ENCODE measurements around the gene THBS3. TPM values are rescaled to one million over a fixed set of nuclear protein-coding genes. Genes with fewer than 3 reads are reported as not detected.
"Not testable (repeated sequence)": the region's sequence is repeated elsewhere in the genome, so short reads cannot be mapped to it uniquely, and the experiment has no call there.

THBS3 gene
- total RNA-seq, 1 donor from 2014 or later: 18.2 TPM

DNA sequence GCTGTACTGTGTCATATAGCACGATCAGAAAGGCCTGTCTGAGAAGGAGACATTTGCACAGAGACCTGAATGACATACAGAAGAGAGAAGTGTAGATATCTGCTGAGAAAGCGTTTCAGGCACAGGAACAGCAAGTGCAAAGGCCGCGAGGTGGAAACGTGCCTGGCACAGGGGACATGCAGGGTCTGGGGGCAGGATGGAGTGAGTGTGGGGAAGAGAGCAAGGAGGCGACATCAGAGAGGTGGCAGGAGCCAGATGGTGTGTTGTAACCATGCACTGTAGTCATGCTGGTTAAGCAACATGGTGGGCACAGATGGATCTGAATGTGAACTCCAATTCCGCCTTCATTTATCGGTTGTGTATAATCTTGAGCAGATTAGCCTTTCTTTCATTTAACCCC is 47.6 kb downstream of the THBS3 start:
- DNase-seq (ENCODE audit: extremely low read depth, low read depth, low spot score): no peak

DNA sequence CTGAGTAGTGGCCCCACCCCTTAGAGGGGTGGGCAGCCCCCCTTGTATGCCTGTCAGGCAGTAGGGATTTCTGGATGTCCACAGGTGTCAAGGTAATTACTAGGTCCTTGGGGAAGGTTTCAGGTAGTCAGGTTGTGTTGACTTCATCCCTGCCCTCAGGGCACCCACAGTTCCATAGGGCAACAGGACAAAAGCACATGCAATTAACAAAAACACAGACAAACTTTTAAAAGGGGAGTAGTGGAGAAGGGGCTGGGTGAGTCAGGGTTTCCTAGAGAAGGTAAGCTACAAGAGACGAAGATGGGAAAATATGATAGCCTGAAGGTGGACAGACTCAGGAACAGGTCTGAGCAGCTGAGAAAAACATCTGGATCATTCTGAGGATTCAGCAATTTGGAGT is 48.7 kb downstream of the THBS3 start:
- no peak for DNase-seq (ENCODE audit: extremely low read depth, low read depth, low spot score)

DNA sequence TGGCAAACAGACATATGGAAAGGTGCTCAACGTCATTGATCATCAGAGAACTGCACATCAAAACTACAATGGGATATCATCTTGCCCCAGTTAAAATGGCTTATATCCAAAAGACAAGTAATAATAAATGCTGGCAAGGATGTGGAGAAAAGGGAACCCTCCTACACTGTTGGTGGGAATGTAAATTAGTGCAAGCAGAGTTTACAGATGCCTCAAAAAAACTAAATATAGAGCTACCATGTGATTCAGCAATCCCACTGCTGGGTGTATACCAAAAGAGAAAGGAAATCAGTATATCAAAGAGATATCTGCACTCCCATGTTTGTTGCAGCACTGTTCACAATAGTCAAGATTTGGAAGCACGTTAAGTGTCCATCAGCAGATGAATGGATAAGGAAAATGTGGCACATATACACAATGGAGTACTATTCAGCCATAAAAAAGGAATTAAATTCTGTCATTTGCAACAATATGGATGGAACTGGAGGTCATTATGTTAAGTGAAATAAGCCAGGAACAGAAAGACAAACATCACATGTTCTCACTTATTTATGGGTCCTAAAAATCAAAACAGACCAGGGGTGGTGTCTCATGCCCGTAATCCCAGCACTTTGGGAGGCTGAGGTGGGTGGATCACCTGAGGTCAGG is 51.6 kb downstream of the THBS3 start:
- DNase-seq (ENCODE audit: extremely low read depth, low read depth, low spot score): not testable (repeated sequence)

Other genes with a start within 250 kb of the THBS3 start
- 17.5 and 20.9 TPM in 2 replicates for gene PYGO2, start 246.1 kb downstream of the THBS3 start, total RNA-seq
- gene SHC1, start 237.2 kb downstream of the THBS3 start, total RNA-seq: 300 and 313 TPM in 2 replicates
- 37.8 and 57.8 TPM in 2 replicates for gene CKS1B, start 233.2 kb downstream of the THBS3 start, total RNA-seq
- gene FLAD1, start 224.6 kb downstream of the THBS3 start, total RNA-seq: 31.2 and 33.7 TPM in 2 replicates
- not detected in 2 replicates for gene LENEP, start 214.3 kb downstream of the THBS3 start, total RNA-seq
- 19.3 and 23.6 TPM in 2 replicates for gene ZBTB7B, start 205.1 kb downstream of the THBS3 start, total RNA-seq
- 0.12 TPM in 1 of 2 replicates, not detected in the other for gene DCST2, start 174.1 kb downstream of the THBS3 start, total RNA-seq
- not detected in 2 replicates for gene DCST1, start 174.1 kb downstream of the THBS3 start, total RNA-seq
- gene ADAM15, start 156.6 kb downstream of the THBS3 start, total RNA-seq: 405 and 619 TPM in 2 replicates
- 19.2 and 25.1 TPM in 2 replicates for gene EFNA4, start 144.2 kb downstream of the THBS3 start, total RNA-seq
- gene EFNA3, start 129.1 kb downstream of the THBS3 start, total RNA-seq: 1.5 and 4.0 TPM in 2 replicates
- gene EFNA1, start 80.0 kb downstream of the THBS3 start, total RNA-seq: 77.9 and 195 TPM in 2 replicates
- 21.0 and 29.1 TPM in 2 replicates for gene SLC50A1, start 72.0 kb downstream of the THBS3 start, total RNA-seq
- 41.0 and 45.0 TPM in 2 replicates for gene DPM3, start 67.4 kb downstream of the THBS3 start, total RNA-seq
- gene KRTCAP2, start 34.6 kb downstream of the THBS3 start, total RNA-seq: 121 and 150 TPM in 2 replicates
- 9.9 and 11.8 TPM in 2 replicates for gene TRIM46, start 34.0 kb downstream of the THBS3 start, total RNA-seq
- gene MTX1, start 798 bp upstream of the THBS3 start, total RNA-seq: 44.3 and 45.6 TPM in 2 replicates
- 26.5 and 46.3 TPM in 2 replicates for gene ENTREP3, start 47.6 kb upstream of the THBS3 start, total RNA-seq
- 79.2 and 128 TPM in 2 replicates for gene SCAMP3, start 54.5 kb upstream of the THBS3 start, total RNA-seq
- 30.2 and 36.1 TPM in 2 replicates for gene CLK2, start 65.6 kb upstream of the THBS3 start, total RNA-seq
- 0.19 and 1.3 TPM in 2 replicates for gene HCN3, start 69.6 kb upstream of the THBS3 start, total RNA-seq
- gene PKLR, start 93.5 kb upstream of the THBS3 start, total RNA-seq: not detected in 2 replicates
- gene FDPS, start 101.0 kb upstream of the THBS3 start, total RNA-seq: 319 and 345 TPM in 2 replicates
- 22.3 and 33.1 TPM in 2 replicates for gene RUSC1, start 113.0 kb upstream of the THBS3 start, total RNA-seq

Data from glomerular endothelial cell (primary cell).